Measurements from ENCODE around the gene CYP2W1.

CYP2W1 gene

GRCh38 chr7:945147-945555 lies 37.8 kb upstream of the CYP2W1 start:
- Histone ChIP-seq H3K4me1 (ENCODE audit: control insufficient read depth, insufficient read depth, low read length) (peaks cover 51% of the 10 kb centered on the region), H3K9ac (ENCODE audit: low read length) (peak overlapping the region; percentile 81), H3K9me3 (ENCODE audit: control insufficient read depth, low read length) (no peaks in the 10 kb centered on the region), H3K4me3 (ENCODE audit: low read length) (peak overlapping the region; percentile 36), H3K36me3 (ENCODE audit: control insufficient read depth, insufficient read depth, low read length) (no peaks in the 10 kb centered on the region), H3K27me3 (ENCODE audit: control insufficient read depth, insufficient read depth, low read length) (no peaks in the 10 kb centered on the region)

DNA sequence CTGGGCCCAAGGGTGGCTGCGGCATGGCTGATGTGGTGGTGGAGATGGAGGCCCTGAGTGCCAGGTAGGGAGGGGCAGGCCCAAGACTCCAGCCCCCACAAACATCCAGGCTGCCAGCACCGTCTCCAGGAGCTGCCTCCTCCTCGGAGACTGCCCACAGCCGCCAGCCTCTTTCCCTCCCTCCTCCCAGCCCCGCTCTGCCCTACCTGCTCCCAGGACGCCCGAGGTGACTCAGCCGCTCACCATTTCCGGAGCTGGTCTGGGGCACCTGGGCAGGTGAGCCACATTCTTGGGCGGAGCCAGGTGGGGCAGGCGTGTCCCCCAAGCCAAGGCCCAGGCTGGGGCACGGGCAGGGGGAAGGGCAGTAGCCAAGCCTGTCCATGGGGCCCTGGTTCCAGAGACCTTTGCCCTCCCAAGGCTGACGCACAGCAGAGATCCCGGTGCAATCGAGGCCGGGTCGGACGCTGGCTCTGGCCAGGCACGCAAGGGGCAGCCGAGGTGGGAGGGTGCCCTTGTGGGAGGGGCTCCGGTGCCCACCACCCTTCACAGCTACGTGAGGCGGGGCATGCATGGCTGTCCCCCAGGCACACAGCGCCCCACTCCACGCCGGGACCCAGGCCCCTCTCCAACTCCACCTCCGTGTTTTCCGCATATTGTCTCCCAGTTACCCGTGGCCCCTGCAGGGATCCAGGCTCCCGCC lies 37.3 kb upstream of the CYP2W1 start:
- Histone ChIP-seq H3K27me3 (ENCODE audit: control insufficient read depth, insufficient read depth, low read length) (no peaks in the 10 kb centered on the region), H3K4me3 (ENCODE audit: low read length) (no peak overlapping the region), H3K36me3 (ENCODE audit: control insufficient read depth, insufficient read depth, low read length) (no peaks in the 10 kb centered on the region), H3K4me1 (ENCODE audit: control insufficient read depth, insufficient read depth, low read length) (peaks cover 51% of the 10 kb centered on the region), H3K9ac (ENCODE audit: low read length) (peak overlapping the region; percentile 81), H3K9me3 (ENCODE audit: control insufficient read depth, low read length) (no peaks in the 10 kb centered on the region)

GRCh38 chr7:946256-946996 lies 36.6 kb upstream of the CYP2W1 start:
- H3K4me1 ChIP-seq (ENCODE audit: control insufficient read depth, insufficient read depth, low read length) = peaks cover 51% of the 10 kb centered on the region
- no peaks in the 10 kb centered on the region for H3K9me3 ChIP-seq (ENCODE audit: control insufficient read depth, low read length)
- peak overlapping the region; percentile 81 for H3K9ac ChIP-seq (ENCODE audit: low read length)
- H3K4me3 ChIP-seq (ENCODE audit: low read length) = no peak overlapping the region
- H3K36me3 ChIP-seq (ENCODE audit: control insufficient read depth, insufficient read depth, low read length) = no peaks in the 10 kb centered on the region
- H3K27me3 ChIP-seq (ENCODE audit: control insufficient read depth, insufficient read depth, low read length) = no peaks in the 10 kb centered on the region

GRCh38 chr7:947391-948210 lies 35.4 kb upstream of the CYP2W1 start:
- Histone ChIP-seq H3K36me3 (ENCODE audit: control insufficient read depth, insufficient read depth, low read length) (no peaks in the 10 kb centered on the region), H3K4me1 (ENCODE audit: control insufficient read depth, insufficient read depth, low read length) (peaks cover 60% of the 10 kb centered on the region), H3K4me3 (ENCODE audit: low read length) (no peak overlapping the region), H3K9me3 (ENCODE audit: control insufficient read depth, low read length) (no peaks in the 10 kb centered on the region), H3K27me3 (ENCODE audit: control insufficient read depth, insufficient read depth, low read length) (no peaks in the 10 kb centered on the region), H3K9ac (ENCODE audit: low read length) (no peak overlapping the region)

GRCh38 chr7:949021-949934 lies 33.7 kb upstream of the CYP2W1 start:
- Histone ChIP-seq H3K4me3 (ENCODE audit: low read length) (peak overlapping the region; percentile 50), H3K36me3 (ENCODE audit: control insufficient read depth, insufficient read depth, low read length) (no peaks in the 10 kb centered on the region), H3K27me3 (ENCODE audit: control insufficient read depth, insufficient read depth, low read length) (peaks cover 6% of the 10 kb centered on the region), H3K9me3 (ENCODE audit: control insufficient read depth, low read length) (no peaks in the 10 kb centered on the region), H3K4me1 (ENCODE audit: control insufficient read depth, insufficient read depth, low read length) (peaks cover 69% of the 10 kb centered on the region), H3K9ac (ENCODE audit: low read length) (peak overlapping the region; percentile 57)

- no peak overlapping the region for H3K9ac ChIP-seq (ENCODE audit: low read length)
- no peak overlapping the region for H3K4me3 ChIP-seq (ENCODE audit: low read length)
- H3K27me3 ChIP-seq (ENCODE audit: control insufficient read depth, insufficient read depth, low read length) = peaks cover 6% of the 10 kb centered on the region
These were observed 31.0 kb upstream of the CYP2W1 start for GRCh38 chr7:951881-952547.

GRCh38 chr7:952548-953441 lies 30.2 kb upstream of the CYP2W1 start:
- no peaks in the 10 kb centered on the region for H3K36me3 ChIP-seq (ENCODE audit: control insufficient read depth, insufficient read depth, low read length)
- peaks cover 39% of the 10 kb centered on the region for H3K4me1 ChIP-seq (ENCODE audit: control insufficient read depth, insufficient read depth, low read length)
- peak overlapping the region; percentile 66 for H3K9ac ChIP-seq (ENCODE audit: low read length)
- H3K27me3 ChIP-seq (ENCODE audit: control insufficient read depth, insufficient read depth, low read length) = peaks cover 6% of the 10 kb centered on the region
- no peaks in the 10 kb centered on the region for H3K9me3 ChIP-seq (ENCODE audit: control insufficient read depth, low read length)
- peak overlapping the region; percentile 38 for H3K4me3 ChIP-seq (ENCODE audit: low read length)

More at GRCh38 chr7:951881-952547, 31.0 kb upstream of the CYP2W1 start:
- peaks cover 45% of the 10 kb centered on the region for H3K4me1 ChIP-seq (ENCODE audit: control insufficient read depth, insufficient read depth, low read length)
- H3K36me3 ChIP-seq (ENCODE audit: control insufficient read depth, insufficient read depth, low read length) = no peaks in the 10 kb centered on the region
- no peaks in the 10 kb centered on the region for H3K9me3 ChIP-seq (ENCODE audit: control insufficient read depth, low read length)

GRCh38 chr7:953547-954327 lies 29.2 kb upstream of the CYP2W1 start:
- no peaks in the 10 kb centered on the region for H3K9me3 ChIP-seq (ENCODE audit: control insufficient read depth, low read length)
- peak overlapping the region; percentile 38 for H3K4me3 ChIP-seq (ENCODE audit: low read length)
- H3K27me3 ChIP-seq (ENCODE audit: control insufficient read depth, insufficient read depth, low read length) = peaks cover 13% of the 10 kb centered on the region
- H3K36me3 ChIP-seq (ENCODE audit: control insufficient read depth, insufficient read depth, low read length) = no peaks in the 10 kb centered on the region
- peaks cover 32% of the 10 kb centered on the region for H3K4me1 ChIP-seq (ENCODE audit: control insufficient read depth, insufficient read depth, low read length)
- H3K9ac ChIP-seq (ENCODE audit: low read length) = peak overlapping the region; percentile 66

GRCh38 chr7:954330-955238 lies 28.4 kb upstream of the CYP2W1 start, which contains the start of gene ADAP1:
ADAP1 (minus strand) TSS chr7:954680; CDS start chr7:954477, 203 bp downstream.
- Histone ChIP-seq H3K9ac (ENCODE audit: low read length) (peak within 1 kb of the TSS; percentile 66), H3K4me1 (ENCODE audit: control insufficient read depth, insufficient read depth, low read length) (peaks cover 24% of the 10 kb centered on the region), H3K27me3 (ENCODE audit: control insufficient read depth, insufficient read depth, low read length) (peaks cover 15% of the 10 kb centered on the region), H3K4me3 (ENCODE audit: low read length) (peak within 1 kb of the TSS; percentile 38), H3K9me3 (ENCODE audit: control insufficient read depth, low read length) (no peaks in the 10 kb centered on the region), H3K36me3 (ENCODE audit: control insufficient read depth, insufficient read depth, low read length) (no peaks in the 10 kb centered on the region)
